HG03571 (cell line): ENCODE data around the gene DOK6.
"Not testable (repeated sequence)": the region's sequence is repeated elsewhere in the genome, so short reads cannot be mapped to it uniquely, and the experiment has no call there.

ENCODE experiments used
- ATAC-seq: cut with Tn5 transposase; IDR thresholded peaks from one replicate; pipeline ENCODE4 v1.9.1; 2021; ENCODE audit not compliant: unreplicated experiment

DOK6 gene

GRCh38 chr18:69622184-69622583 lies 221.5 kb downstream of the DOK6 start:
- no peak for ATAC-seq

- ATAC-seq, result no peak
Measured at GRCh38 chr18:69622961-69623360, 222.3 kb downstream of the DOK6 start.

- ATAC-seq, result no peak
Measured at GRCh38 chr18:69626171-69626570, 225.5 kb downstream of the DOK6 start.

GRCh38 chr18:69626643-69627242 lies 226.1 kb downstream of the DOK6 start:
- no peak for ATAC-seq

- no peak for ATAC-seq
Measured at GRCh38 chr18:69628774-69629359, 228.2 kb downstream of the DOK6 start.

GRCh38 chr18:69631281-69631680 lies 230.6 kb downstream of the DOK6 start:
- ATAC-seq, result no peak

GRCh38 chr18:69635482-69635881 lies 234.8 kb downstream of the DOK6 start:
- no peak for ATAC-seq

- no peak for ATAC-seq
Measured at GRCh38 chr18:69636529-69637301, 236.0 kb downstream of the DOK6 start.

GRCh38 chr18:69638056-69638455 lies 237.4 kb downstream of the DOK6 start:
- no peak for ATAC-seq

GRCh38 chr18:69647702-69648101 lies 247.0 kb downstream of the DOK6 start:
- ATAC-seq, result no peak

- no peak for ATAC-seq
Measured at GRCh38 chr18:69648486-69648885, 247.8 kb downstream of the DOK6 start.

GRCh38 chr18:69649684-69650083 lies 249.0 kb downstream of the DOK6 start:
- no peak for ATAC-seq

GRCh38 chr18:69651243-69651642 lies 250.6 kb downstream of the DOK6 start:
- no peak for ATAC-seq

- ATAC-seq, result no peak
Measured at GRCh38 chr18:69655816-69656215, 255.1 kb downstream of the DOK6 start.

GRCh38 chr18:69658103-69658502 lies 257.4 kb downstream of the DOK6 start:
- ATAC-seq, result no peak

GRCh38 chr18:69658685-69659084 lies 258.0 kb downstream of the DOK6 start:
- ATAC-seq, result no peak

- ATAC-seq, result no peak
Measured at GRCh38 chr18:69659142-69659651, 258.5 kb downstream of the DOK6 start.

- ATAC-seq, result not testable (repeated sequence)
Measured at GRCh38 chr18:69662090-69662489, 261.4 kb downstream of the DOK6 start.

- no peak for ATAC-seq
Measured at GRCh38 chr18:69664399-69664798, 263.7 kb downstream of the DOK6 start.

- ATAC-seq, result no peak
Measured at GRCh38 chr18:69674292-69674877, 273.7 kb downstream of the DOK6 start.

- ATAC-seq, result no peak
Measured at GRCh38 chr18:69674966-69675365, 274.3 kb downstream of the DOK6 start.

GRCh38 chr18:69677595-69677994 lies 276.9 kb downstream of the DOK6 start:
- no peak for ATAC-seq
